Measurements from ENCODE around the gene RBM47. TPM values are rescaled to one million over a fixed set of nuclear protein-coding genes. Genes with fewer than 3 reads are reported as not detected.

Gene RBM47
- total RNA-seq, 1 donor from 2014 or later, result 105 TPM

DNA sequence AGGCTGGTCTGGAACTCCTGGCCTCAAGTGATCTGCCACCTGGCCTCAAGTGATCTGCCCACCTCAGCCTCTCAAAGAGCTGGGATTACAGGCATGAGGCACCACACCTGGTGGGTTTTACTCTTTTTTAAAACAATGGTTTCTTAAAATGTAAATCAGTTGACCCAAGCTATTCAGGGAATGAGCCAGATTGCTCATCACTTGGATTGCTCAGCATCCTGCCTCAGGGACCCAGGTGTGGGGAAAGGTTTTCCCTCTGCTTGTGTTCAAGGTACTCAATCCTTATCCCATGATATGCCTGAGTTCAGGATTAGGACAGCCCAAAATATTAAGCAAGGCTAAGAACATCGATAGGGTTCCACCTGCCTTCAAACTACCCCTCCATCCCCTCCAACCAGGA is 227.1 kb downstream of the RBM47 start:
- TF ChIP-seq, protein P1, sequence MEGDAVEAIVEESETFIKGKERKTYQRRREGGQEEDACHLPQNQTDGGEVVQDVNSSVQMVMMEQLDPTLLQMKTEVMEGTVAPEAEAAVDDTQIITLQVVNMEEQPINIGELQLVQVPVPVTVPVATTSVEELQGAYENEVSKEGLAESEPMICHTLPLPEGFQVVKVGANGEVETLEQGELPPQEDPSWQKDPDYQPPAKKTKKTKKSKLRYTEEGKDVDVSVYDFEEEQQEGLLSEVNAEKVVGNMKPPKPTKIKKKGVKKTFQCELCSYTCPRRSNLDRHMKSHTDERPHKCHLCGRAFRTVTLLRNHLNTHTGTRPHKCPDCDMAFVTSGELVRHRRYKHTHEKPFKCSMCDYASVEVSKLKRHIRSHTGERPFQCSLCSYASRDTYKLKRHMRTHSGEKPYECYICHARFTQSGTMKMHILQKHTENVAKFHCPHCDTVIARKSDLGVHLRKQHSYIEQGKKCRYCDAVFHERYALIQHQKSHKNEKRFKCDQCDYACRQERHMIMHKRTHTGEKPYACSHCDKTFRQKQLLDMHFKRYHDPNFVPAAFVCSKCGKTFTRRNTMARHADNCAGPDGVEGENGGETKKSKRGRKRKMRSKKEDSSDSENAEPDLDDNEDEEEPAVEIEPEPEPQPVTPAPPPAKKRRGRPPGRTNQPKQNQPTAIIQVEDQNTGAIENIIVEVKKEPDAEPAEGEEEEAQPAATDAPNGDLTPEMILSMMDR (IDR thresholded peaks at IDR 0.05), result no peak
- ATAC-seq (no peak), DNase-seq (no peak)
- H3K36me3 ChIP-seq, result no peaks in the 10 kb centered on the region
- no peaks in the 10 kb centered on the region for H3K9me3 ChIP-seq
- H3K27ac ChIP-seq, result no peak overlapping the region
- intact Hi-C loops (cut with DNase I), result no loop called here
- H3K4me1 ChIP-seq, result no peaks in the 10 kb centered on the region
- no peaks in the 10 kb centered on the region for H3K27me3 ChIP-seq
- H3K4me3 ChIP-seq, result no peak overlapping the region

DNA sequence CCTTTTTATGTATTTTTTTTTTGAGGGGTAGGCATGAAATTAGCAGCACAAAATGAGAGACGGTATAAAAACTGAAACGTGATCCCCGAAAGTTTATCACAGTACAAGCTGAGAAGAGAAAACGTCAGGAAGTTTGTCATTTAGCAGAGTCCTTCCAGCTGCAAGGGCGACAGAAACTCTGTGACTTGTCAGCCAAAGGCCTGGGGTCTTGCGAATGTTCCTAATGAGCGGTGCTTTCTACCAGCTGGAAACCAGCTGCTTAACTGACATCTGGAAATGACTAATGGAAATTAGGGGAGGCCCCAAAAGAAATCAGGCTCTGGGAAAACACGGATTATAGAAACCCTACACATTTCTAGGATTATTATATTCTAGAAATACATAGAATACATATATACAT is 228.0 kb downstream of the RBM47 start:
- TF ChIP-seq, protein P1 (IDR thresholded peaks at IDR 0.05), result no peak
- intact Hi-C loops (cut with DNase I), result no loop called here
- Histone ChIP-seq H3K36me3 (no peaks in the 10 kb centered on the region), H3K27me3 (no peaks in the 10 kb centered on the region), H3K27ac (no peak overlapping the region), H3K4me3 (no peak overlapping the region), H3K4me1 (no peaks in the 10 kb centered on the region), H3K9me3 (no peaks in the 10 kb centered on the region)
- no peak for DNase-seq
- ATAC-seq, result no peak

DNA sequence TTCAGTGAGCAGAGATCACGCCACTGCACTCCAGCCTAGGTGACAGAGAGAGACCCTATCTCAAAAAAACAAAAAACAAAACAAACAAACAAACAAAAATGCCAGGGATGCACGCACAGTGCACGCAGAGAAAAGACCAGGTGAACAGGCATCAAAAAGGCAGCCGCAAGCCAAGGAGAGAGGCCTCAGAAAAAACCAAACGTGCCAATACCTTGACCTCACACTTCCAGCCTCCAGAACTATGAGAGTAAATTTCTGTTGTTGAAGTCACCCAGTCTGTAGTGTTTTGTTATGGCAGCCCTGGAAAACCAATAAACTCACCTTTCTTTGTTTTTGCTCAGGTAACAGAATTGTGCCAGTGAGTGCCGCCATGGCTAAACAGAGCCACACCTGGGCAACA is 228.6 kb downstream of the RBM47 start:
- intact Hi-C loops (cut with DNase I), result no loop called here

DNA sequence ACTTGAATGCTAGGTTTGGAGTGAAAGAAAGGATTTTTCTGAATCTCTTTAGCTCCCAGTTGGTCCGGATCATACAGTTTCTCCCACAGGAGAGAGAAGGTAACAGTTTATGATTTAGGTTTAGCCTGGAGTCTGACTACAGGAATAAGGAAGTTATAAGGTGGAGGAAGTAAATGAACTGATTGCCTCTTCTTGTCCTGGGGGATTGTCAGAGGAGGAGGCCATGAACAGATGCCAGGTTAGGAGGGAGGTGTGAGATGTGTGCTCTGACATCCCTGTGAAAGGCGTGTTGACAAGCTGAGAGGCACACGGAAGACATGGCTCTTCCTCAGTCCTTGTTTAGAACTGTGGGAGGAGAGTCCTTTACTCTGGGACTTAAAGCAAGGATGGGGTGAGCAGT is 230.1 kb downstream of the RBM47 start:
- Histone ChIP-seq H3K27me3 (no peaks in the 10 kb centered on the region), H3K9me3 (no peaks in the 10 kb centered on the region), H3K4me3 (no peak overlapping the region), H3K4me1 (peaks cover 5% of the 10 kb centered on the region), H3K27ac (no peak overlapping the region), H3K36me3 (no peaks in the 10 kb centered on the region)
- no peak for ATAC-seq
- TF ChIP-seq, protein P1 (IDR thresholded peaks at IDR 0.05), result no peak
- no peak for DNase-seq
- intact Hi-C loops (cut with DNase I), result no loop called here

More for the DNA sequence above, 228.6 kb downstream of the RBM47 start:
- H3K9me3 ChIP-seq, result no peaks in the 10 kb centered on the region
- H3K36me3 ChIP-seq, result no peaks in the 10 kb centered on the region
- DNase-seq (no peak), ATAC-seq (no peak)
- no peak overlapping the region for H3K4me3 ChIP-seq
- TF ChIP-seq, protein P1 (IDR thresholded peaks at IDR 0.05), result no peak
- H3K4me1 ChIP-seq, result peaks cover 5% of the 10 kb centered on the region
- no peak overlapping the region for H3K27ac ChIP-seq
- H3K27me3 ChIP-seq, result no peaks in the 10 kb centered on the region

DNA sequence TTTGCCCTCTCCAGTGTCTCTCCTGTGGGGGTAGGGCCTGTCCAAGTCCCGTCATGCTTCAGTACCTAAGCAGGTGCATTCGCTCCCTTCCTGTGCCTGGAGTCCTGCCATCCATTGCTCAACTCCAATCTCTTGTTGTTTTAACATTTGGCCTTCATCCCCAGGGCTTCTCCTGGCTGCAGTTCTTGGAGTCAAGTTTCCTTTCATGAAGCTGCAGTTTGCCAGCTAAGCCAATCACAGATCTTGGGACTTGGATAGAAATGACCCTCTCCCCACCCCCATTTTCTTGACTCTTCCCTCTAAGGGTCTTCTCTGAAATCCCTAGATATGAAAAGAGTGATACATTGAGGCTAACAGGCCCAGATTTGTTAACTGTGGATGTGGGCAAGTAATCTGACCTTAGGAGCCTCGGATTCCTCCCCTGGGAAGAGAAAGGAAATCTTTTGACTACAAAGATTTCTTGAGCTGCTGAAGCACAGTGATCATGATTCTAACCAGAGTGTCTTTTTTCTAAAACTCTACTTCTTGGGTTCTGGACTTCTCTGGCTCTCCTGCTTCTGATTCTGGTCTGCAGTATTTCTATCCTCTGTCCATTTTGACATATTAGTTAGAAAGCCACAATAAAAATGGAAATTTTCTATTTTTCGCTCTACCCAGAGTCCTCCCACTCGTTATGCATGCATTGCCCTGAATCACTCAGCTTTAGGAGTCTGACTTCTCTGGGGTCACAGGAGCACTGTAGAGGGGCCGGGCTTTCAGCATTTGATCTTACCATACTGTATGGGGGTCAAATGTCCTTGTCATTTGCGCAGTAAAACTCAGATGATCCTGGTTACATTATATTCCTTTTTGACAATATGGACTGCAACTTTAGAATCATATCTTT is 233.5 kb downstream of the RBM47 start:
- H3K4me3 ChIP-seq, result no peak overlapping the region
- intact Hi-C loops (cut with DNase I), result no loop called here
- peaks cover 7% of the 10 kb centered on the region for H3K4me1 ChIP-seq
- DNase-seq (peak; percentile 79), ATAC-seq (peak; percentile 92)
- H3K27ac ChIP-seq, result peak overlapping the region; percentile 28
- TF ChIP-seq, protein P1 (IDR thresholded peaks at IDR 0.05), result no peak
- H3K36me3 ChIP-seq, result no peaks in the 10 kb centered on the region
- H3K27me3 ChIP-seq, result no peaks in the 10 kb centered on the region
- H3K9me3 ChIP-seq, result no peaks in the 10 kb centered on the region

All from upper lobe of right lung (tissue), 1 donor.